ENCODE data around the gene CHGA.

DNA sequence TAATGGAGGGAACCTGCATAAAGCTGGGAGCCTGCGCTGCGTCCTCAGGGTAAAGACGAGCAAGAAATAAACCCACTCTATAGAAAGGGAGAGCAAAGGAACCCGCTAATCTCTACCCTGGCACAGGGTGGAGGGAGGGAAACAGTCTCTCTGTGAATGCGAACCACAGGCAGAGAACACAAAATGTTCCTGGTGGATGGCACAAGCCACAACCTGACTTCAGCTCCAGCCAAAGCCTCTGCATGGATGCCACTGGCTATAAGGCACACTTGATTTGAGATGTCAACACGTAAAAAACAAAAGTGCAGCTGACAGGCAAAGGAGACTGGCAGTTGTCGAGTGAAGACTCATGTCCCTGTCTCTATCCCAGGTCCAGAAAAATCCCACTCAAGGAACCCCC is 32.4 kb downstream of the CHGA start:
- no peak for TF ChIP-seq SMC3 (IDR thresholded peaks at IDR 0.05)
- no peak for TF ChIP-seq RFX5 (IDR thresholded peaks at IDR 0.05)
- TF ChIP-seq ZFP36 (IDR thresholded peaks at IDR 0.05; ENCODE audit: borderline replicate concordance, partially characterized antibody), result no peak
- no peak for TF ChIP-seq POLR2A (IDR thresholded peaks at IDR 0.05; ENCODE audit: low read length)
- TF ChIP-seq TP53 (CRISPR knock-in tag; IDR thresholded peaks at IDR 0.05), result no peak
- no peak for TF ChIP-seq CEBPB (IDR thresholded peaks at IDR 0.05)
- TF ChIP-seq RCOR1 (IDR thresholded peaks at IDR 0.05; ENCODE audit: low read depth, low read length), result no peak
- TF ChIP-seq, protein P1, sequence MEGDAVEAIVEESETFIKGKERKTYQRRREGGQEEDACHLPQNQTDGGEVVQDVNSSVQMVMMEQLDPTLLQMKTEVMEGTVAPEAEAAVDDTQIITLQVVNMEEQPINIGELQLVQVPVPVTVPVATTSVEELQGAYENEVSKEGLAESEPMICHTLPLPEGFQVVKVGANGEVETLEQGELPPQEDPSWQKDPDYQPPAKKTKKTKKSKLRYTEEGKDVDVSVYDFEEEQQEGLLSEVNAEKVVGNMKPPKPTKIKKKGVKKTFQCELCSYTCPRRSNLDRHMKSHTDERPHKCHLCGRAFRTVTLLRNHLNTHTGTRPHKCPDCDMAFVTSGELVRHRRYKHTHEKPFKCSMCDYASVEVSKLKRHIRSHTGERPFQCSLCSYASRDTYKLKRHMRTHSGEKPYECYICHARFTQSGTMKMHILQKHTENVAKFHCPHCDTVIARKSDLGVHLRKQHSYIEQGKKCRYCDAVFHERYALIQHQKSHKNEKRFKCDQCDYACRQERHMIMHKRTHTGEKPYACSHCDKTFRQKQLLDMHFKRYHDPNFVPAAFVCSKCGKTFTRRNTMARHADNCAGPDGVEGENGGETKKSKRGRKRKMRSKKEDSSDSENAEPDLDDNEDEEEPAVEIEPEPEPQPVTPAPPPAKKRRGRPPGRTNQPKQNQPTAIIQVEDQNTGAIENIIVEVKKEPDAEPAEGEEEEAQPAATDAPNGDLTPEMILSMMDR (IDR thresholded peaks at IDR 0.05), result no peak
- TF ChIP-seq ZSCAN20 (CRISPR knock-in tag; IDR thresholded peaks at IDR 0.05), result no peak
- no peak for TF ChIP-seq MAZ (IDR thresholded peaks at IDR 0.05; ENCODE audit: borderline replicate concordance, low read depth, low read length)
- TF ChIP-seq, protein P2, sequence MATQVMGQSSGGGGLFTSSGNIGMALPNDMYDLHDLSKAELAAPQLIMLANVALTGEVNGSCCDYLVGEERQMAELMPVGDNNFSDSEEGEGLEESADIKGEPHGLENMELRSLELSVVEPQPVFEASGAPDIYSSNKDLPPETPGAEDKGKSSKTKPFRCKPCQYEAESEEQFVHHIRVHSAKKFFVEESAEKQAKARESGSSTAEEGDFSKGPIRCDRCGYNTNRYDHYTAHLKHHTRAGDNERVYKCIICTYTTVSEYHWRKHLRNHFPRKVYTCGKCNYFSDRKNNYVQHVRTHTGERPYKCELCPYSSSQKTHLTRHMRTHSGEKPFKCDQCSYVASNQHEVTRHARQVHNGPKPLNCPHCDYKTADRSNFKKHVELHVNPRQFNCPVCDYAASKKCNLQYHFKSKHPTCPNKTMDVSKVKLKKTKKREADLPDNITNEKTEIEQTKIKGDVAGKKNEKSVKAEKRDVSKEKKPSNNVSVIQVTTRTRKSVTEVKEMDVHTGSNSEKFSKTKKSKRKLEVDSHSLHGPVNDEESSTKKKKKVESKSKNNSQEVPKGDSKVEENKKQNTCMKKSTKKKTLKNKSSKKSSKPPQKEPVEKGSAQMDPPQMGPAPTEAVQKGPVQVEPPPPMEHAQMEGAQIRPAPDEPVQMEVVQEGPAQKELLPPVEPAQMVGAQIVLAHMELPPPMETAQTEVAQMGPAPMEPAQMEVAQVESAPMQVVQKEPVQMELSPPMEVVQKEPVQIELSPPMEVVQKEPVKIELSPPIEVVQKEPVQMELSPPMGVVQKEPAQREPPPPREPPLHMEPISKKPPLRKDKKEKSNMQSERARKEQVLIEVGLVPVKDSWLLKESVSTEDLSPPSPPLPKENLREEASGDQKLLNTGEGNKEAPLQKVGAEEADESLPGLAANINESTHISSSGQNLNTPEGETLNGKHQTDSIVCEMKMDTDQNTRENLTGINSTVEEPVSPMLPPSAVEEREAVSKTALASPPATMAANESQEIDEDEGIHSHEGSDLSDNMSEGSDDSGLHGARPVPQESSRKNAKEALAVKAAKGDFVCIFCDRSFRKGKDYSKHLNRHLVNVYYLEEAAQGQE (IDR thresholded peaks at IDR 0.05), result no peak
- TF ChIP-seq, protein P3, sequence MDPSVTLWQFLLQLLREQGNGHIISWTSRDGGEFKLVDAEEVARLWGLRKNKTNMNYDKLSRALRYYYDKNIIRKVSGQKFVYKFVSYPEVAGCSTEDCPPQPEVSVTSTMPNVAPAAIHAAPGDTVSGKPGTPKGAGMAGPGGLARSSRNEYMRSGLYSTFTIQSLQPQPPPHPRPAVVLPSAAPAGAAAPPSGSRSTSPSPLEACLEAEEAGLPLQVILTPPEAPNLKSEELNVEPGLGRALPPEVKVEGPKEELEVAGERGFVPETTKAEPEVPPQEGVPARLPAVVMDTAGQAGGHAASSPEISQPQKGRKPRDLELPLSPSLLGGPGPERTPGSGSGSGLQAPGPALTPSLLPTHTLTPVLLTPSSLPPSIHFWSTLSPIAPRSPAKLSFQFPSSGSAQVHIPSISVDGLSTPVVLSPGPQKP (IDR thresholded peaks at IDR 0.05; ENCODE audit: low read depth, low read length), result no peak
- TF ChIP-seq, protein P4, sequence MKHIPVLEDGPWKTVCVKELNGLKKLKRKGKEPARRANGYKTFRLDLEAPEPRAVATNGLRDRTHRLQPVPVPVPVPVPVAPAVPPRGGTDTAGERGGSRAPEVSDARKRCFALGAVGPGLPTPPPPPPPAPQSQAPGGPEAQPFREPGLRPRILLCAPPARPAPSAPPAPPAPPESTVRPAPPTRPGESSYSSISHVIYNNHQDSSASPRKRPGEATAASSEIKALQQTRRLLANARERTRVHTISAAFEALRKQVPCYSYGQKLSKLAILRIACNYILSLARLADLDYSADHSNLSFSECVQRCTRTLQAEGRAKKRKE (CRISPR knock-in tag; IDR thresholded peaks at IDR 0.05; ENCODE audit: low read depth), result no peak
